Amniotic epithelial cell (primary cell): ENCODE data around the gene GCNT4.

ENCODE experiments used
- DNase-seq: peaks from one replicate; pipeline ENCODE4 v3.0.0-alpha.2; 2010; ENCODE audit warnings: low read depth

GCNT4 gene

DNA sequence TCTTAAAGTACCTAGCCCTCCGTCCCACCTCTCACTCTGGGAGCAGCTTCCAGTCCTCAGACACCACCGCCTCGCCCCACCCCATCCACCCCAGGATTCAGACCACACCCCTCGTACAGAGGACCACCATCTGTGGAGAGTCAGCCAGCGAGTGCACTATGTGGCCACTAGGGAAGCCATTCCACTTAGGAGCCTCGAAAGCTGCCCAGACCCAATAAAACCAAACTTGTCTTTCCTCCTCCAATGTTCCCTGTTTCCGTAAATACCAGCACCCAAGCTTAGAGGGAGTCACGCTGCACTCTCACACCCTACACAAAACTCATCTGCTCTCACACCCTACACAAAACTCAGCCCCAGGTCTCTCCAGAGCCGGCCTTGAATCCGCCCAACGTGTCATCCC is 1.9 kb downstream of the GCNT4 start:
- DNase-seq: peak; percentile 27

DNA sequence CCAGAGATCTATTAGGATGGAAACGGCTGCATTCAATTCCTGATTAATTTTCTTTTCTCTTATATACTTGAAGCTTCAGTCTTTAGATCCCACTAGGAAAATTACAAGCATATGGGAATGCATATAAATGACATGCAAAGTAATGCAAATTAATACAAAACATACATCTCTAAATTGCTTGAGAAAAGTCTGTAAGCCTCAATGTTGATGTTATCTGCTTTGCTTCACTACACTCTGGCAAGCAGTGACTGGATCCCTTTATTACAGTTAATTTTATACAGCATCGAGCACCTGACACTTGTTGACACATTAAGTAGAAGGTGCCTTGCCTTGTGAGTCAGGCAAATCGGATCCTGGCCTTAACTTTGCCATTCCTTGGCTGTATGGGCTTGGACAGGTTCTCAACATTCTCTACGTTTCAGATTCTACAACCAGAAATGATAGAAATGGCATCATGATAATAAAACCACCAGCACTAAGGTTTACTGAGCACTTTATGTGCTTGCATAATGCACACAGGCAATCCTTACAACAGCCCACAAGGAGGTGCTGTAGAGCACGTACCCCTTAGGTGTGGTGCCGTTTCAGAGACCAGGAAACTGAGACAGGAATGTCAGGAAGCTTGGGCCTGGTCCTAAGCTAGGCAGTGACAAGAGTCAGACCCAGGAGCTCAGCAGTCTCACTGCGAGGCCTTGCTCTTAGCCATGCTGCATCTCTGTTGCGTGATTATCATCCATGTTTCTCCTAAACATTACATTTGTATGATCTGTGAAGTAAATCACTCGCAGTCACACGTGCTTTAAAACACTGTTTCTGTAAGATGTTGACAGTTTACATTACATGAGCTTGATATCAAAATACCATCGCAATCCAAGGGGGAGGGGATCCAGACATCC is 2.7 kb downstream of the GCNT4 start:
- DNase-seq: peak; percentile 61

DNA sequence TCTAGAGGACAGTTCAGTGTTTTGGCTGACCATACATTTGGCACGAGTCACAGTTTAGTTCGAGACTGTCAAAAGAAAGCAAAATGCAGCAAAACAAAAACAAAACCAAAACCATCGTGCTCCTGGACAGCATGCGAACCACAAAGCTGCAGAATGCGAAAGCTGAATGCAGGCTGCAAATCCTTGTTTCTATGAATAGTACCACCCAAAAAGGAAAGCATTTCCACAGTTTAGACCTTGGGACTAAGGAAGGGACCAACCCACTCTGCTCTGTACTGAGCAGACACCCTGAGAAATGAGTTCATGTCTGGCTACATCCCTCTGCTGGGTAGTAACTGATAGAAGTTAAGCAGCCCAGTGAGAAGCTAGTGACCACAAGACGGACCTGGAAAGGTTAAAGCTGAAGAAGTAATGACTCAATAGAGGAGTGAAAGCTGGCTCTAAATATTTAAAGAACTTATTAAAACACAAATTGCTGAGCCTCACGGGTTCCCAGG is 3.9 kb downstream of the GCNT4 start:
- peak; percentile 83 for DNase-seq

DNA sequence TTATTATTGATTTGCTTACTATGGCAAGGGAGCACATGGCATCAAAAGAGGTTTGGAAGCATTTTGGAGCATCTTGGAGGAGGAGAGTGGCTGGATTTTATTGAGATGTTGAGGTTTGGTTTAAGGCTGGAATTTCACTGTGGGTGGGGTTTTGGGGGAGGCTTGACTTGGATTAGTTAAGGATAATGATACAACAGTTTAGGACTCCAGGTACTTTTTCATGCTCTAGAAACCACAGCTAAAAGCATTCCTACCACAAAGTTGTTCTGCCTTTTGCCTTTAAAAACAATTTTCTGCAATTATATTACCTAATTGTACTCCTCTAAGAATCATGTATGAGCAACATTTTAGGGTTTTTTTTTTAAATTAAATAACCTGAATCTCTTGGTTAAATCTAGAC is 5.0 kb downstream of the GCNT4 start:
- DNase-seq: peak; percentile 68

DNA sequence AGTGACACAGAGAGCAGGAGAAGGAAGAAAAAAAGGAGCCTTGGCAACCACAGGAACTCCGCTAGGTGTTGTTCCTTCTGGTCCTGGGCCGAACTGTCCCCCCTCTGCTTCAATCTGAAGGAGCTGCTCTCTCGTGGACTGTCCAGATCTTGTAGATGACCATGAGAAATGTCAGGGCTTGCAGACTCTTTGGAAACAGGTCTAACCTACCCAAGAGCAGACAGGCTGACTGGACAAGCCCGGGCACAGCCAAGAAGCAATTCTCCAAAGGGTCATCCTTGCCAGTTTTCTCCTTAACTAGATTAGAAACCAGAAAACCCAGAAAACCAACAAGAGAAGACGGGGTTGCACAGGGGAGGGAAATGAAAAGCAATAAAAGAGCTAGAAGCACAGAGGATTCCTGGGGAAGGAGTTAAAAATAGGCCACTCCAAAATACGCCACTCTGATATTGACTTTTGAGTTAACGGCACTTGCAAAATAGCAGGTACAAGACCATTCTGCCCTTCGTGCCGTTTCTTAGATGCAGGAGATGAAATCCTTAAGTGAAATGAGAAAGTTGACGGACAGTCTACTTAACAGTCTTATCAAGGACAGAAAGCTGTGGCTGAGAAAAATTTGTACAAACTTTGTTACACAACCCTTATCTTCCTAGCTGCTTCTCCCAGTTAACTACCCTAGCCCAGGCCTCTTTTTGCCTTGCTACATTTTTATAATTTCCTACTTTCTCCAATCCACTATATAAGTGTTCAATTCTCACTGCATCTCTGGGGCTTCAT is 5.8 kb downstream of the GCNT4 start:
- DNase-seq: peak; percentile 87

DNA sequence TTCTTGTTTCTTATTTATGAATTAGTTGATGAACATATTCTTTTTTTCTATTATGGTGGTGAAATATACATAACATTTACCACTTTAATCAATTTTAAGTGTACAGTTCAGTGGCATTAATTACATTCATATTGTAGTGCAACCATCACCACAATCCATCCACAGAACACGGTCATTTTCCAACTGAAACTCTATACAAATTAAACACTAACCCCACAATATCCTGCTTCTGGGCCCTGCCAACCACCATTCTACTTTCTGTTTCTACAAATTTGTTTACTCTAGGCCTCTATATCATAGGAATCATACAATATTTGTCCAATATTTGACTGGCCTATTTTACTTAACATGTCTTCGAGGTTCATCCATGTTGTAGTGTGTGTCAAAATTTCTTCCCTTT is 7.3 kb downstream of the GCNT4 start:
- DNase-seq: no peak

DNA sequence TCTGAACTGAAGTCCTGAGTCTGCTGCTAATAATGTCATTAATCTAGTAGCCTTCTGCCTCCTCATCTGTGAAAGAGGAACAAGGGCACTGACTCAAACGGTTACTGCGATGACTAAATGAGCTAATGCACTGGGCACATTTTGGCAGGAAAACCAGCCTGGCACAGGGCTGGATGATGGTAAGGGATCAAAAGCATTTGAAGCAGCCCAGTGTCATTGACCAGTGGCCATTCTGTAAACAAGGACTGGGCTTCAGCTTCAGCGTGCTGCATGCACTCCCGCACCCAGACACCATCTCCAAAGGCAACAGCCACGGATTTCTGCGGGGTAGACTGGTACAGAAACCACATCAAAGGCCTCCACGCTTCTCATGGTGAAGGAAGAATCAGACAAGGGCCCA is 8.0 kb downstream of the GCNT4 start:
- DNase-seq: no peak

DNA sequence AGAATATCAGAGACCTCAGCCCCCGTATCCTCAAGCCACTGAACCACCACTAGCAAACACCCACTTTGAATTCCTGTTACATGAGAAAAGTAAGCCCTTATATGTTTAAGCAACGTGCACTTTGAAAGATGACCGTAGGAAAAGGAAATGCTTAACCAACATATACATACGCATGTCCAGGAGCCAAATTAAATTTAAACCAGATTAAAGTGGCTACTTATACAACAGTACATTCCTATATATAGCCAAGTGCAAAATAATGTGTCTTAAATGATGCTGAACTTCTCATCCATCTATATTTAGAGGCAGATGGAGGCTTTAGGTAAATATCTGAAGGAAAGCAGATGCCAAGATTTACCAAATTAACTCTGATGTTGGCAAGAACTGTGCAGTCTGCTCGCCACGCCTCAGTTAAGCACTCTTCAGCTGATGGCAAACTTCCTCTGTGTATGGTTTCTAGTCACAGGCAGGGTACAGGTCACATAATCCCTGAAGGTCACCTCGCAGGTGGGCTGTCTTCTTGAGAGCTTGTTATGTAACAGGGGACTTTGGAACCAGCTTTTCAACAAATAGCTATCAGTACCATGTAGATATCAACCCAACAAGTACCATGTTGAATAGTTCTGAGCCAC is 8.6 kb downstream of the GCNT4 start:
- DNase-seq: no peak

DNA sequence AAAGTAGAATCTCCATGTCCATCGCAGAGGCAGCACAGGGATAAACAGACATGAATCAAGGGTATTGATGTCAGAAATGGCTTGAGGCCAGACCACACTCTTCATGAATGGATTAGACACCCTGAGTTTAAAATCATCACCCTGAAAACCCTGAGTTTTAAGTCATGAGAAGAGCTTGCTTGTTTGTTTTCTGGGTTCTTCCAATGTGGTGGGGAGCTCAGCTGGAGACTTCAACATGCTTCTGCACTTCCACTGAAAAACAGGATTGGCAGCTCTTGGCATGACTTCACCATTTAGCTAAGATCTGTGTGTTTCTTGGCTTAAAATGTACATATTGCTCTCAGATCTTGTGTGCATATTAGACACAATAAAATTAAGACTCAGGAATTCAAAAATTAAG is 9.8 kb downstream of the GCNT4 start:
- peak; percentile 58 for DNase-seq

DNA sequence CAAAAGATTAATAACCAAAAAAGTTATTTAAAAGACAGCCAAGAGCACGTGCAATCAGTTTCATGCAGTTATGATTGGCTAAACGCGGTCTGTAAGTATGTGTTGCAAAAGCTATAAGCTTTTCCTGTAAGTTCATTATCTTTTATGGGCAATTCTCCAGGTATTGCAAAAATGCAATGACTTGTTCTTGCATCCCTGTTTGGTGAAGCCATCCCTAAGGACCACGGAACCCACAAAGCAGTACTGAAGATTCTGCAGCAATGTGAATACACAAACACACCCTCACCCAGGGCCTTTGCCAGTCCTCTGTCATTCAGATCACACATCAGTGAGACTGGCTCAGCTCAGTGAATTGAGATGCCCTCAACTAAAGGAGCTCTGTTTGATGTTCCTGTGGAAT is 11.4 kb downstream of the GCNT4 start:
- peak; percentile 92 for DNase-seq

DNA sequence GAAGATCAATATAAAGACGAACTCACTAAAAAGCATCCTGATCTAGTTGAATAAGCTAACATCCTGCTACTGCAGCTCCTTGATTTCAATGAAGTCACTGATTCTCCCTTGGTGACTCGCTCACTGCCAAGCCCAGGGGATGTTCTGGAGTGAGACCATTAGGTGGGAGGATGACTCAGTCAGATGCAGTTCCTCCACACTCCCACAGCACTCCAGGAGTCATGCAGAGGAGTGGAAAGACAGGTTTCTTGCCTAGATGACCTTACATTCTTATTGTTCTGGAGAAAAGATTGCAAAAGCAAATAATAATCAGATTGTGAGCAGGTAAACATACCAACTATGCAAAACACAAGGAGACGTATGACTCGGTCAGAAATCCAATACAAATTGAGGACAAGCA is 15.3 kb downstream of the GCNT4 start:
- DNase-seq: peak; percentile 90

DNA sequence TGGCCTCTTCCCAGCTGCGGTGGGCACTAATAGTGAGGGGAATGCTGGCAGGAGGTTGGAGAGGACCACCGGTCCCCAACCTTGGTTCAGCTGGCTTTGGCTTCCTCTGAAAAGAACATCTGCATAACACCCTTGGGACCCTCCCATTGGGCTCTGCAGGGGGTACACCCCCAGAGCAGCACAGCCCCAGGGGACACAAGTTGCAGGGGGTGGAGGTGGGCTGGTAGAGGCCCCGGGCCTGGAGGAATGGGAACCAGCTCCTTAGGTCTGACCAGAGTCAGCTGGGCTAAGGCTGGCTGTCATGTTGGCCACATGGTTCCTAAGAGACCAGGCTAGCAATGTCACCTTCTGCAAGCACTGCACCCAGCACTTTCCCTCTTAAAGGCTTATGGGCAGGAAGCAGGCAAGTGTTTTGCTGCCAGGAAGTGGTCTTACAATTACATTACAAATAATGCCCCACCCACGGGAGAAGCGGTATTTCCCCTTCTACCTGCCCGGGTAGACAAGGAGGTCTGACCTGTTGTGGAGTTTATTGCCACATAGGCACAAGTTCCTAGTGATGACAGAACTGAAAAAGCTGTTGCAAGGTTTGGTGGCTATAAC is 18.1 kb downstream of the GCNT4 start:
- no peak for DNase-seq

DNA sequence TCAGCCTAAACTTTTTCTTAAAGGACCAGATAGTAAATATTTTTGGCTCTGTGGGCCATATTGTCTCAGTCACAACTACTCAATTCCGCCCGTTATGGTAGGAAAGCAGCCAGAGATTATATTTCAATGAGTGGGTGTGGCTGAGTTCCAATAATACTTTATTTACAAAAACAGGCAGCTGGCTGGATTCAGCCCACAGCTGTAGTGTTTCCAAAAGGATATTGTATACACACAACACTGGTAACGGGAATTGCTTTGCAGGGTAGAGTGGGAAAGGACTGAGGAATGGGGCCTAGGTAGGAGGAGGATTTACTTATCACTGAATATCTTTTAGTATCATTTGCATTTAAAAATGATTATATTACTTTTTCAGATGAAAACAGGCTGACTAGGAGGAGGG is 21.0 kb downstream of the GCNT4 start:
- no peak for DNase-seq

DNA sequence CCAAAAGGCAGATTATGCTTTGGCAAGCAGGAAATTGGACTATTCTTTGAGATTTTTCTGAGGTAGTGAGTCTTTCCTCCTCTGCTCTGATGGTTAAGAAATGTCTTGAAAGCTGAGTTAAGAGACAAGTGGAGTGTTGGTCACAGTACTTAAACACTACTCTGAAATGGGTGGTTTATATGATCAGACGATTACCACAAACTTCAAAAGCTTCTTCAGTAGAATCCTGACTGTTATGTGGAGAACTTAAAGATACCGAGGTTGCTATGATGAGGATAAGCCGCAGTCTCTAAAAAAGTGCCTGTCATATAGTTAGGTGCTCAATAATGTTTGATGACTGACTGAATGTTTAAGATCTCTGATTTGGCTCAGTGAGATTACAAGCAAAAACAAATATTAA is 24.3 kb downstream of the GCNT4 start:
- no peak for DNase-seq

DNA sequence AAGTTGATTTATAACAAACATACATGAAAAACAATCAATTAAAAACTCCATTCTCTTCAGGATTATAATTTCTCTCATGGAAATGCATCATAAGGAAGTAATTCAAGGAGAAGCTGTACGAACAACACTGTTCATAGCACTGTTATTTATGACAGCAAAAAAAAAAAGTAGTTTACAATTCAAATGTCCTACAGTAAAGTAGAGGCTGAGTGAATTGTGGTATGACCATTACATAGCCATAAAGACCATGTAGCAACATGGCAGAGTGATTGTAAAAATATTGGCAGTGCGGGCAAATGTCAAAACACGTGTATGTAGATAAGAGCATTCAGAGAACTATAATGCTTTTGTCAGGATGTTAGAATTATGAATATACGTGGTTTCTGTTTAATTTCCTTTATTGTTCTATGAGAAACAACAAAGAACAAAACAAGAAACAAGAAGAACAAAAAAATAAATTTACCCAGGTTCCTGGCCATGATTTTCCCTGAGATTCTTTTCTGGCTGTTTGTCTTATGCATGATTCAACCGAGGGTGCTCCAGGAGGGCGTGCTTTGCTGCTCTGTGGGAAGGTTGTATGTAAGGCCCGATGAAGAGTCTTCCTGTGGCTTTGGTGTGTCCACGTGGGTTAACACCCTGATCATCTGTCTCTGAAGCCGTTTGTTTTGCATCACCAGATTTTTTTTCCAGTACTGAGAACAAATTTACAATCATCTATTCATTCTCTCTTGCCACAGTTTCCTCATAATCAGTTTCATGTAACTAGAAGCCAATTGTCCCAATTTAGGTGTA is 28.8 kb downstream of the GCNT4 start:
- peak; percentile 79 for DNase-seq

DNA sequence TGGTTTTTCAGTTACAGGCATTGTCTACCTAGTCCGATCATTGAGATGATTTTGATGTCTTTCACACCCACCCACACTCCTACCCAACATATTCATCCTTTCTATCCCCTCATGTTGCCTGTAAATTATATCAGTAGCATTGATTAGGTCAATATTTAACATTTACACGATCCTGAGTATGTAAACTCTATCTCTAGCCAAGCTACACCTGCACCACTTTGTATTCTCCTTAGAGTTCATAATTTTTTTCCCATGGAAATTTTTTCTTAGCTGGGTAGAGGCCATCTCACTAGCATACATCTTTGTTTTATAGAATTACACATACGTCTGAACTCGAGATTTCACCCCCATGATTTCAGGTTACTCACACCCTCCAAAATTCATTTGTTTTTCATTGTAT is 30.6 kb downstream of the GCNT4 start:
- DNase-seq: no peak

DNA sequence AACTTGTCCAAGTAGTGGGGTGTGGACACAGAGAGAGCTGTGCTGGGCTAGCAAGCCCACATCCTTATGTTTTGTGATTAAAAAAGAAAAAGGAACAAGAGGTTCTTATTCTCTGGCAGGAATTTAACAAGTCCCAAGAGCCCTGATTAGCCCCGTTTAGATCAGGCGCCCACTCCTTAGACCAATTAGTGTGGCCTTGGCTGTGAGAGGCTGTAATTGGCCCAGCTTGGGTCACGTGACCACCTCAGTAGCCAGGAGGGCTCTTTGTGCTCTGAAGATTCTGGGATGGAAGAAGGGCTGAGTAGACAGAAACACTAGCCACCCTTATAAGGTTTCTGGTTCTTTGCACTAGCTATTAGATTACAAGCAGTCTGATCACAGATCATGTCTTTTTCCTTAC is 31.1 kb downstream of the GCNT4 start:
- no peak for DNase-seq

DNA sequence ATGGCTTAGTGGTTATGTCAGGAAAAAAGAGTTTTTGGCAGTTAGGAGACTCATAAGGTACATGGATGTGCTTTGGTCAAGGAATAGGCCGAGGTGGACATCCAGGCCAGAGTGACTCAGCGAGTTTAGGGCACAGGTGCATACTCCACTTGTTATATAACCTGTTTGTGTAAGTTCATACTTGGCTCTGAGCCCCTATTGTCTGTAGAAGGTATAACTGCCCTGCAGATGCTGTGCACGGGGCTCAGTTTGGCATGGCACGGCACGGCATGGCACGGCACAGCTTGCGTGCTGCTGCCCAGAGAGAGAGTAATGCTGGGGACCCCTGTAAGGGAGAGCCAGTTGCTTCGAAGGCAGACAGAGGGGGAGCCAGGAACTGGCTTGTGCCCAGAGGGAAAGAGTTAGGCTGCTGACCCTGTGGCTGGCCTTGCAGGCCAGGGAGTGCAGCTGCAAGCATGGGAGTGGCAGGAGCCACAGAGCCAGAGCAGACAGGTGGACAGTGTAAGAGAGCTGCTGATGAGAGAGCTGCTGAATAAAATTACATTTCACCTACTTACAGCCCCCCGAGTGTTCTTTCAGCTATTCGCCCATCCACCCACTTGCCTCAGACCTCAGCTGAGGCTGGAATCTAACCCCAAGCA is 32.2 kb downstream of the GCNT4 start:
- DNase-seq: no peak

DNA sequence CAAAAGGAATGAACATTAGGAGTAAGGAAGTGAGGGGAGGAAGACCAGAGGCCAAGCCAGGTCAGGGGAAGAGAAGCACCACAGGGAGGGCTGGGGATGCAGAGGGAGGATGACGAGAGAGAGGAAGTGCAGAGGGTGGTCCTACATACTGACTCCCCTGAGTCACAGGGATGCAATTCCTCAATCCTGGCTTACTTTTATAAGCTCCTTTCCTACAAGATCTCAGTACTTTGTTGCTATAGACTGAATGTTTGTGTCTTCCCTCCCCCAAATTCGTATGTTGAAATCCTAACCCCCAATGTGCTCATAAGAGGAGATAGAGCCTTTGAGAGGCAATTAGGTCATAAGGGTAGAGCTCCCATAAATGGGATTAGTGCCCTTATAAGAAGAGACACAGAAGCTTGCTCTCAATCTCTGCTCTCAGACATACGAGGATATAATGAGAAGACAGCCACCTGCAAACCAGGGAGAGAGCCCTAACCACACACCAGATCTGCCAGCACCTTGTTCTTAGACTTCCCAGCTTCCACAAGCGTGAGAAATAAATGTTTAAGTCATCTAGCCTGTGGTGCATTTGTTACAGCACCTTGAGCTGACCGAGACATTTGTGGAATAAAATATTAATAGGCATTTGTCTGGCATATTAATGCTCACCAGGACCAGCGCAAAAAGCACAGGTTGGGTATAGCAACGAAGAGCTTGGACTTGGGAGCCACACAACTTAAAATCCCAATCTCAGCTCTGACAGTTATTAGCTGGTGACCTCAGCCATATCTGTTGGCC is 33.4 kb downstream of the GCNT4 start:
- DNase-seq: peak; percentile 38

DNA sequence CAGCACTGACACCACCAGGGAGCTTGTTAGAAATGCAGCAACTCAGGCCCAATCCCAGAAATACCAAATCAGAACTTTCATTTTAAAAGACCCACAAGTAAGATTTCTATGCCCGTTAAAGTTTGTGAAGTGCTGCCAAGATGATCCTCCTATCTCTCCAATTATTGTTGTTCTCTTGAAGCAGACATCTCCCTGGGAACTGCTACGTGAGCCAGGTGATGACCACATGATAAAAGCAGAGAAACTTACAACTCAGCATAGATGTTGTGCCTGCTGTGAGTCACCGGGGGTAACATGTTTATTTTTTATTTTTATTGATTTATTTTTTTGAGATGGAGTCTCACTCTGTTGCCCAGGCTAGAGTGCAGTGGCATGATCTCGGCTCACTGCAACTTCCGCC is 34.4 kb downstream of the GCNT4 start:
- DNase-seq: no peak
